Activated naive CD4-positive, alpha-beta T cell treated with anti-CD3 and anti-CD28 coated beads, Interleukin-2, amount 50 U/mL, for 72 hours (primary cell): ENCODE results near the gene MRPL46. TPM values are rescaled to one million over a fixed set of nuclear protein-coding genes. Genes with fewer than 3 reads are reported as not detected.
"Not testable (repeated sequence)": the region's sequence is repeated elsewhere in the genome, so short reads cannot be mapped to it uniquely, and the experiment has no call there.

ENCODE experiments used
- ATAC-seq, 2 donors: fragments of 150-1000 bp; cut with Tn5 transposase; 2 replicates each; pipeline ENCODE4 v1.10.0; 2021; ENCODE audit warnings: mild to moderate bottlenecking in 2 of 2, moderate library complexity in 2 of 2
- DNase-seq, 2 donors: peaks; one replicate each; pipeline ENCODE4 v3.0.0; 2021 to 2022; ENCODE audit warnings: low spot score in 2 of 2
- H3K27ac Mint-ChIP-seq, 2 donors: one replicate each; pipeline ENCODE4 v1.8.0; 2022; ENCODE audit warnings: mild to moderate bottlenecking in 2 of 2, mixed read lengths in 2 of 2
- H3K36me3 Mint-ChIP-seq, 2 donors: one replicate each; pipeline ENCODE4 v1.8.0; 2022; ENCODE audit warnings: mixed read lengths in 2 of 2
- H3K9me3 Mint-ChIP-seq, 2 donors: one replicate each; pipeline ENCODE4 v1.8.0; 2022; ENCODE audit warnings: mixed read lengths in 2 of 2
- total RNA-seq, 2 donors: library from RNA; stranded (reverse); gene quantifications; one replicate each; pipeline ENCODE4 v1.2.3, GENCODE V29; 2022

Gene MRPL46
- total RNA-seq, 2 donors from 2014 or later = 24.1 to 36.0 TPM

DNA sequence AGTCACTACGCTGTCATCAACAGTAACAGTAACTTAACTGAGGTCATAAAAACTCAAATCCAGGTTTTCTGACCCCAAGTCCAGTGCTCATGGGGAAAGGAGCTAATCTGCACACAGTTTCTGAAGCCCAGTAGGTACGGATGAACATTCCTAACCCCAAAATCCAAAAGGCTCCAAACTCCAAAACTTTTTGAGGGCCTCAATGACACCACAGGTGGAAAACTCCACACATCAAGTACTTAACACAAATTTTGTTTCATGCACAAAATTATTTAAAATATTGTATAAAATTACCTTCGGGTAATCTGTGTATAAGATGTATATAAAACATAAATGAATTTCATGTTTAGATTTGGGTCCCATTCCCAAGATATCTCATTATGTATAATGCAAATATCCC is 10.5 kb downstream of the MRPL46 start:
- DNase-seq = no peak
- ATAC-seq = no peak
- H3K36me3 Mint-ChIP-seq = peaks cover 0 to 4% of the 10 kb centered on the region in 2 donors
- no peak overlapping the region for H3K27ac Mint-ChIP-seq
- no peaks in the 10 kb centered on the region for H3K9me3 Mint-ChIP-seq

GRCh38 chr15:88454867-88455810 is 12.0 kb downstream of the MRPL46 start:
- H3K36me3 Mint-ChIP-seq = peaks cover 0 to 4% of the 10 kb centered on the region in 2 donors
- peak; percentile 77 to 79 for ATAC-seq
- no peak overlapping the region for H3K27ac Mint-ChIP-seq
- peak in 1 of 2 donors; percentile 48 for DNase-seq
- H3K9me3 Mint-ChIP-seq = no peaks in the 10 kb centered on the region

- no peak for ATAC-seq
- H3K36me3 Mint-ChIP-seq = no peaks in the 10 kb centered on the region
- H3K9me3 Mint-ChIP-seq = no peaks in the 10 kb centered on the region
- DNase-seq = no peak
- no peak overlapping the region for H3K27ac Mint-ChIP-seq
Observed at GRCh38 chr15:88454236-88454635, 13.0 kb downstream of the MRPL46 start.

- no peak for DNase-seq
- Mint-ChIP-seq H3K9me3 (no peaks in the 10 kb centered on the region), H3K36me3 (no peaks in the 10 kb centered on the region), H3K27ac (no peak overlapping the region)
- ATAC-seq = no peak
Observed at GRCh38 chr15:88453651-88454050, 13.5 kb downstream of the MRPL46 start.

DNA sequence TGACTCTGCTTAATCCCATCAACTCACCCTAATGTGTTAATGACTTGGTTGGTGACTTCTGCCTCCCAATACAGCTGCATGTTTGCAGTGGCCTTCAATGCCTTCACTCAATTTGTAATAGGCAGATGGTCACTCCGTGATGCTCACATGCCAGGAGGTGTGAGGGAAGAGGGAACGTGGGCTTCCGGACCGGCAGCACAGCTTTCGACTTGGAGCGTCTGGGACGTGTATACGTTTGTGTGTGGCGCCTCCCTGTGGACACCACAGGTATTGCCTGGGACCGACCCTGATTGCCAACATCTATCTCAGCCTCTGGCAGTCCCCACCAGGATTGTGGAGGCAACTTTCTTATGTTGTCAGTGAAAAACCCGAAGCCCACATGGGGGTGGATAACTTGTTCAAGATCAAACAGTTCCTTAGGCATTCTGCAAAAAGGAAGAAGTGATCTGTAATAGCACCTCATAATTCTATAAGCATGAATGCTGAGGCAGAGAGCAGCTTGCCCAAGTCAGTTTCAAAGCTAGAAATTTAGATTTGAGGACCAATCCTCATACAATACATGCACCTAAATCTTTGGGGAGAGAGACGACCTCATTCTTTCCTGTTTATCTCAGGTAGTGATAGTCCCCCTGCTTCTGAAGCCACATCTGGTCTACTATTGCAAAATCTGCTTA is 16.9 kb downstream of the MRPL46 start:
- Mint-ChIP-seq H3K27ac (no peak overlapping the region), H3K9me3 (no peaks in the 10 kb centered on the region), H3K36me3 (no peaks in the 10 kb centered on the region)
- DNase-seq (peak; percentile 59 to 86), ATAC-seq (peak; percentile 66 to 80)

DNA sequence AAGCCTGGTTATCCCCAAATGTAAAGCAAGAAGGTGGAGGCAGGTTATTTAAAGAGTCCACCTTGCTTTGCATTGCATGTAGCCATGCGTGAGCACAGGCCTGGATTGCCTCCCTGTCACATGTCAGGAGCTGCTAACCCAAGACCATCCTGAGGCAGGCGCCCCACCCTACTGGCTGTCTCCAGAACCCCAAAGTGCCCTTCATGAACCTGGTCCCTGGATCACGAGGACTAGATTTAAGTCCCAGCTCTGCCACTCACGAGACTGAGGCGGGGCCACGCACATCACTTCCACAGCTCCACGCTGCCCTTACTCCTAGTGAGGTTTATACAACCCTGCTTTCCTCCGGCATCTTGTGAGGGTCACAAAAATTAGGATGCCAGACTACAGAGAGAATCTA is 17.6 kb downstream of the MRPL46 start:
- Mint-ChIP-seq H3K27ac (no peak overlapping the region), H3K36me3 (peaks cover 0 to 1% of the 10 kb centered on the region in 2 donors), H3K9me3 (no peaks in the 10 kb centered on the region)
- ATAC-seq = no peak
- DNase-seq = no peak

GRCh38 chr15:88448991-88449461 is 18.2 kb downstream of the MRPL46 start:
- peaks cover 2 to 7% of the 10 kb centered on the region in 2 donors for H3K36me3 Mint-ChIP-seq
- ATAC-seq (no peak), DNase-seq (no peak)
- H3K27ac Mint-ChIP-seq = no peak overlapping the region
- H3K9me3 Mint-ChIP-seq = peaks cover 0 to 2% of the 10 kb centered on the region in 2 donors

GRCh38 chr15:88447741-88448140 is 19.4 kb downstream of the MRPL46 start:
- Mint-ChIP-seq H3K27ac (no peak overlapping the region), H3K9me3 (peaks cover 7 to 13% of the 10 kb centered on the region in 2 donors), H3K36me3 (peaks cover 10 to 20% of the 10 kb centered on the region in 2 donors)
- DNase-seq (no peak), ATAC-seq (no peak)

DNA sequence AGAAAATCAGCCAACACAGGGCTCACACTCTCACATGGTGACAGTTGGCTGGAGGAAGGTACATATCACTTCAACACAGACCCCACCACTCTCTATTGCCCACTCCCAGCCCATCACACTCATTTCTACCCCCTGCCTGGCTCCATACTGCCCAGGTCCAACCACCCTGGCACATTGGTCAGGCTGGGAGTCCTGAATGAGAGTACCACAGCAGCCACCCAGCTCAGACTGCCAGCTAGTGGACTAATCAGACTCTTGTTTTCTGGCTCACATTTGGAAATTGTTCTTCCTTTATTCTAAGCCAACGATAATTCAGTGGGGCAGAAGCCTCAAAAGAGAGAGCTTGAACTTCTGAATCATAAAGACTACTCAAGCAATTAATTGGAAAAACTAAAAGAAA is 20.0 kb downstream of the MRPL46 start:
- Mint-ChIP-seq H3K9me3 (peaks cover 7 to 13% of the 10 kb centered on the region in 2 donors), H3K36me3 (peaks cover 10 to 21% of the 10 kb centered on the region in 2 donors), H3K27ac (no peak overlapping the region)
- ATAC-seq (no peak), DNase-seq (no peak)

DNA sequence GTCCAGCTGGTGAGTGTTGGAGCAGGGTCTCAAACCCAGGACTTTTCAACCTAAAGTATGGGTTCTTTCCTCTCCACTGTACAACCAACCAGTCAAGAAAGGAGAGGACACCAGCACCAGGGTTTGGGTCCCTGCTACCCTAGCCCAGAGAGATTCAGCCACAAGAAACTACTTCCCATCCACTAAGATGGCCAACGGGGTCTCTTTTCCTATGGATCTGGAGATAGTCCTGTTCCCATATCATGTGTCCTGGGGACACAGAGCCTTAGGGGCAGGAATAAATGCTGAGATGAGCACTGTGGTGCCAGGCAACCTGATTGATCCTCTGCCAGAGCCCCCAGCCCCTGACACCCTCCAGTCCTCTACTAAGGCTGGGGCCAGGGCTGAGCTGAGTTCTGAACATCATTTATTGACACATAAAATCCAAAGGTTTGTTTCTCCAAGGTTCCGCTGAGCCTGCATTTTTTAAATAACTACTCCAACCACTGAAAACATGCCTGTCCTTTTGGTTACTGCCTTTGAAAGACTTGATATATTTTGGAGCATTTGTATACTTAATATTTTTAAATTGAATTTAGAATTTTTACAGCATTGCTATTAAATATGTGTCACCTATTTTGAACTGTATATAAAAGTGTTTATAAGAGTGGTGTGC is 26.0 kb downstream of the MRPL46 start:
- no peak for ATAC-seq
- H3K27ac Mint-ChIP-seq = no peak overlapping the region
- peaks cover 7 to 13% of the 10 kb centered on the region in 2 donors for H3K9me3 Mint-ChIP-seq

DNA sequence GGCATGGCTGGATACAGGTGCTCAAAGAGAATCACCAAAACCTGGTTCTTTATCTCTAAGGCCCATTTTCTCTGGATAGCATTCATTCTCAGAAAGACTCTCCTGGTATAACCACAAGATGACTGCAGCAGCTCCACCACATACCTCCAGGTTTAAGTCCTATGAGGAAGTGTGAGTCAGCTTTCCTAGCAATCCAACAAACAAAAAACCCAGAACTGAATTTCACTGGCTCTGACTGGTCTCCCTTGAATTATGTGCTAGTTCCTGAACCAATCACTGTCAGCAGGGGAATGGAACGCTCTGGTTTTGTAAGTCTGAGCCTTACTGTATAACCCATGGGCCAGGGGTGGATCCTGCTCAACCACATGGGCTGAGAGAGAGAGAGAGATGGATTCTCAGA is 27.2 kb downstream of the MRPL46 start:
- H3K9me3 Mint-ChIP-seq = peaks cover 7 to 13% of the 10 kb centered on the region in 2 donors
- H3K27ac Mint-ChIP-seq = no peak overlapping the region
- H3K36me3 Mint-ChIP-seq = peaks cover 15 to 21% of the 10 kb centered on the region in 2 donors
- DNase-seq (no peak), ATAC-seq (peak; percentile 71 to 86)

More for the DNA sequence above, 26.0 kb downstream of the MRPL46 start:
- peaks cover 15 to 21% of the 10 kb centered on the region in 2 donors for H3K36me3 Mint-ChIP-seq
- no peak for DNase-seq

DNA sequence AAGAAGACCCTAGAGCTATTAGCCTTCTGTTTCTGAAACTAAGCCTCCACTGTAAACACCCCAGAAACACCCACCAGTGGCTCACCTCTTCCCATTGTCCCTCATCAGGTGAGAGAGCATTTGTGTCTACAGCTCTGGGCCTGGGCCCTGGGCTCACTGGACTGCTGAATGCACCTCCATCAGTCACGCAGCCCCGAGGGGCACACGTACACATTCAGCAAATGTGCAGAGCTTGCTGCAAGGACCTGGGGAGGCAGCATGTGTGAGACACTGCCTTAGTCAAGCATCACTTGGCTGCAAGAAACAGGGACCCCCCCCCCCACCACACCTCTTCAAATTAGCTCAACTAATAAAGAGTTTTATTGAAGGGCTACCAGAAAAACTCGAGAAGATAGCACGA is 29.0 kb downstream of the MRPL46 start:
- Mint-ChIP-seq H3K36me3 (peaks cover 5 to 6% of the 10 kb centered on the region in 2 donors), H3K27ac (no peak overlapping the region), H3K9me3 (peaks cover under 1 to 3% of the 10 kb centered on the region in 2 donors)
- DNase-seq (no peak), ATAC-seq (no peak)

GRCh38 chr15:88434106-88434505 is 33.1 kb downstream of the MRPL46 start:
- not testable (repeated sequence) for ATAC-seq, DNase-seq, H3K27ac Mint-ChIP-seq, H3K9me3 Mint-ChIP-seq, H3K36me3 Mint-ChIP-seq

GRCh38 chr15:88433046-88433685 is 34.0 kb downstream of the MRPL46 start:
- Mint-ChIP-seq H3K27ac (no peak overlapping the region), H3K36me3 (no peaks in the 10 kb centered on the region), H3K9me3 (no peaks in the 10 kb centered on the region)
- ATAC-seq (no peak), DNase-seq (no peak)

GRCh38 chr15:88431441-88431840 is 35.7 kb downstream of the MRPL46 start:
- ATAC-seq (no peak), DNase-seq (no peak)
- Mint-ChIP-seq H3K36me3 (no peaks in the 10 kb centered on the region), H3K9me3 (no peaks in the 10 kb centered on the region), H3K27ac (no peak overlapping the region)

- Mint-ChIP-seq H3K9me3 (no peaks in the 10 kb centered on the region), H3K27ac (no peak overlapping the region)
- DNase-seq = no peak
Observed at GRCh38 chr15:88430051-88430450, 37.1 kb downstream of the MRPL46 start.

More at GRCh38 chr15:88430051-88430450, 37.1 kb downstream of the MRPL46 start:
- no peak for ATAC-seq
- H3K36me3 Mint-ChIP-seq = no peaks in the 10 kb centered on the region
